Renal pelvis (tissue), 4 donors: ENCODE results near the gene TMEM259. TPM values are rescaled to one million over a fixed set of nuclear protein-coding genes. Genes with fewer than 3 reads are reported as not detected.

Experiments
- DNase-seq: peaks from one replicate; pipeline ENCODE4 v3.0.0-alpha.2; 2013
- polyA plus RNA-seq, 3 donors: library from polyadenylated mRNA; unstranded; fragments of 120-200 nt; gene quantifications; one replicate each; pipeline ENCODE4 v1.2.1, GENCODE V29; 2013; ENCODE audit not compliant: insufficient read length in 3 of 3

Gene TMEM259
- polyA plus RNA-seq, 3 donors: 126 to 135 (median 134) TPM

- DNase-seq: no peak
Observed at GRCh38 chr19:1019980-1020867, 699 bp downstream of the TMEM259 start.

- DNase-seq: no peak
Observed at GRCh38 chr19:1019616-1019961, 1.3 kb downstream of the TMEM259 start.

- DNase-seq: no peak
Observed at GRCh38 chr19:1018932-1019615, 1.8 kb downstream of the TMEM259 start.

GRCh38 chr19:1018393-1018792, 2.5 kb downstream of the TMEM259 start:
- DNase-seq: no peak

- DNase-seq: no peak
Observed at GRCh38 chr19:1017906-1018305, 3.0 kb downstream of the TMEM259 start.

- no peak for DNase-seq
Observed at GRCh38 chr19:1017115-1017905, 3.6 kb downstream of the TMEM259 start.

GRCh38 chr19:1016647-1017114, 4.2 kb downstream of the TMEM259 start:
- DNase-seq: no peak

- no peak for DNase-seq
Observed at GRCh38 chr19:1015782-1016646, 4.9 kb downstream of the TMEM259 start.

GRCh38 chr19:1015061-1015781, 5.7 kb downstream of the TMEM259 start:
- no peak for DNase-seq

- DNase-seq: no peak
Observed at GRCh38 chr19:1014161-1015060, 6.5 kb downstream of the TMEM259 start.

- no peak for DNase-seq
Observed at GRCh38 chr19:1013218-1013617, 7.7 kb downstream of the TMEM259 start.

GRCh38 chr19:1012334-1012733, 8.6 kb downstream of the TMEM259 start:
- no peak for DNase-seq

GRCh38 chr19:1011831-1012333, 9.0 kb downstream of the TMEM259 start:
- no peak for DNase-seq

GRCh38 chr19:1010586-1011510, 10.1 kb downstream of the TMEM259 start:
- DNase-seq: no peak

GRCh38 chr19:1009981-1010538, 10.9 kb downstream of the TMEM259 start:
- DNase-seq: no peak

GRCh38 chr19:1009041-1009980, 11.6 kb downstream of the TMEM259 start:
- DNase-seq: no peak
